Skeletal muscle satellite cell (primary cell): ENCODE results near the gene SIK3.

Source experiments
- H3K27me3 ChIP-seq: 2 replicates; pipeline ENCODE4 v1.7.0; 2013; ENCODE audit warnings: low read length; ENCODE audit not compliant: control insufficient read depth, insufficient read depth
- H3K36me3 ChIP-seq: 2 replicates; pipeline ENCODE4 v1.7.0; 2013; ENCODE audit warnings: mild to moderate bottlenecking, control low read depth, low read length; ENCODE audit not compliant: insufficient read depth
- H3K4me1 ChIP-seq: 2 replicates; pipeline ENCODE4 v1.7.0; 2013; ENCODE audit warnings: low read length; ENCODE audit not compliant: control insufficient read depth, insufficient read depth
- H3K4me2 ChIP-seq: 2 replicates; pipeline ENCODE4 v1.7.0; 2013; ENCODE audit warnings: mild to moderate bottlenecking, low read length
- H3K4me3 ChIP-seq: 2 replicates; pipeline ENCODE4 v1.7.0; 2013; ENCODE audit warnings: low read length
- H3K9ac ChIP-seq: 2 replicates; pipeline ENCODE4 v1.7.0; 2013; ENCODE audit warnings: mild to moderate bottlenecking, low read depth, low read length, moderate library complexity
- H3K9me3 ChIP-seq: replicated peaks from 2 replicates; pipeline ENCODE4 v1.7.0; 2013; ENCODE audit warnings: mild to moderate bottlenecking, control low read depth, low read length

The SIK3 gene

GRCh38 chr11:116865696-116866095 is 232.5 kb downstream of the SIK3 start:
- Histone ChIP-seq H3K4me1 (peaks cover 48% of the 10 kb centered on the region), H3K9ac (peak overlapping the region; percentile 68), H3K36me3 (peaks cover 45% of the 10 kb centered on the region), H3K4me2 (peak overlapping the region; percentile 12), H3K4me3 (no peak overlapping the region), H3K9me3 (no peaks in the 10 kb centered on the region), H3K27me3 (no peaks in the 10 kb centered on the region)

DNA sequence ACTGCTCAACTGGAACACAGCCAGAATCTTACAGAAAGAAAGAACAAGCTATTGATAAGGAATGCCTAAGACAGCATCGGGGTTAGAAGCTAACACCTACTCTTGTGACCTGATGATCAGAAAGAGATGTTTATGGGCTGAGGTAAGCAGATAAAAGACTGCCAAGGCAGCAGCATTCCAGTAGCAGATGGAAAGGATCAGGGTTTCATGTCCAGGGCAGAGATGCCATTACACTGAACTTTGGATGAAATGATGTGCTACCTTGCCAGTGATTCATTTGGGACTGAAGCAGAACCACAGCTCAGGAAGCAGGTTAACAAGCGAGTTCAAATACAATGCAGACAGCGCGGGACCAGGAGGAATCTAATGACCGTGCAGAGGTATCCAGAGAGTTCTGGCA is 233.7 kb downstream of the SIK3 start:
- peaks cover 43% of the 10 kb centered on the region for H3K36me3 ChIP-seq

GRCh38 chr11:116862951-116863350 is 235.3 kb downstream of the SIK3 start:
- H3K9ac ChIP-seq = peak overlapping the region; percentile 28
- H3K4me3 ChIP-seq = no peak overlapping the region
- H3K36me3 ChIP-seq = peaks cover 55% of the 10 kb centered on the region
- H3K27me3 ChIP-seq = no peaks in the 10 kb centered on the region
- peaks cover 43% of the 10 kb centered on the region for H3K4me1 ChIP-seq
- H3K9me3 ChIP-seq = no peaks in the 10 kb centered on the region
- H3K4me2 ChIP-seq = no peak overlapping the region

More for the DNA sequence above, 233.7 kb downstream of the SIK3 start:
- Histone ChIP-seq H3K4me1 (peaks cover 43% of the 10 kb centered on the region), H3K4me3 (no peak overlapping the region), H3K4me2 (no peak overlapping the region), H3K9ac (no peak overlapping the region), H3K9me3 (no peaks in the 10 kb centered on the region), H3K27me3 (no peaks in the 10 kb centered on the region)

DNA sequence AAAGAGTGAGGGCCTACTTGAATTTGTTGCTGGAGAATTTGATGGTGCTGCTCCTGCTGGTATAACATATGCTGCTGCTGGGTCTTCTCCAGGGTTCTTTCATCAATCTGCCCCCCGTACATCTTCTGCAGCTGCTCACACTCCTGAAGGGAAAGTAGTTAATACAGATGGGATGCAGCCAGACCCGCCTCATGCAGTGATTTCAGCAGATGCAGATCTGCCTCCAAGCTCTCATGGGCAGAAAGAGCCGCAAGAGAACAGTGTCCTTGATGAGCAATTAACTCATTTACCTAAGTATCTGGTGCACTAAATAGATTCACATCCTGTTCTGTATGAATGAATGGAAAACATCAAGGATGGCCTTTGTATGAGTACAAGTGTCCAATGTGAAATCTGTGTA is 236.0 kb downstream of the SIK3 start:
- Histone ChIP-seq H3K36me3 (peaks cover 50% of the 10 kb centered on the region), H3K4me3 (no peak overlapping the region), H3K4me1 (peaks cover 43% of the 10 kb centered on the region), H3K9ac (no peak overlapping the region), H3K4me2 (no peak overlapping the region), H3K9me3 (no peaks in the 10 kb centered on the region), H3K27me3 (no peaks in the 10 kb centered on the region)

DNA sequence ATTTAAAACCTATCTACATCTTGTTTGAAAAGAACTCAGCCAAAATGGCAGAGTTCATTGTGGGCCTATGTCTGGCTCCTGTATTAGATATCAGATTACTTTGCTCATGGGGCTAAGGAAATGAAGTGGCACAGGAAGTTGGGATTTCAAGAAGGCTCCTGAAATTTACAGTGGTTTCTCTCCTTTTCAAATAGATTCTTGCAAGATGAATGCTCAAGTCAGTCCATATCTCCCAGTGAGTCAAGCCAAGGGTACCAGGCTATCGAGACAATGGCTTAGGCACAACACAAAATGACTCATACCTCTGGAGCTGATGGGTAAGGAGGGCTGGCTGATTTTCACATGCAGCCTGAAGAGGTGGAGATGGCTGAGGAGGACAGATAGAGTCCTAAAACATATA is 236.7 kb downstream of the SIK3 start:
- no peaks in the 10 kb centered on the region for H3K27me3 ChIP-seq
- H3K36me3 ChIP-seq = peaks cover 45% of the 10 kb centered on the region
- peak overlapping the region; percentile 35 for H3K9ac ChIP-seq
- H3K4me2 ChIP-seq = no peak overlapping the region
- H3K4me3 ChIP-seq = no peak overlapping the region
- H3K9me3 ChIP-seq = no peaks in the 10 kb centered on the region
- H3K4me1 ChIP-seq = peaks cover 43% of the 10 kb centered on the region

DNA sequence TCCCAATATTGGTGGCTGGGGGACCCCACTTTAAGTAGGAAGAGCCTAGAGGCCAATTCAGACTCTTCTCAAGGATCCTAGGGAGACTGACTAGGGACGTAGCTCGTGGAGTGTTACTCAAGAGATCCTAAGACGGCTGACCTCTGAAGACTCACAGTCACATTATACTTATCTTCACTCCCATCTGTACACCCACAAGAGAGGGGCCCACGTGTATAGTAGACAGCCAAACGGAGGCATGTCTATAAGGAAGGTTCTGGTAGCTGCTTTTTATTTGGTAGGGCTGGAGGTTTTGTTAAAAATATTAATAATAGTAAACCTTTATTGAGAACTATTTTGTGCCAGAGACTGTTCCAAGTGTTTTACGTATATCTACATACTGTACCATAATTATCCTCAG is 237.9 kb downstream of the SIK3 start:
- Histone ChIP-seq H3K4me1 (peaks cover 33% of the 10 kb centered on the region), H3K27me3 (no peaks in the 10 kb centered on the region), H3K36me3 (peaks cover 45% of the 10 kb centered on the region), H3K4me3 (no peak overlapping the region), H3K9ac (no peak overlapping the region), H3K4me2 (no peak overlapping the region), H3K9me3 (no peaks in the 10 kb centered on the region)

DNA sequence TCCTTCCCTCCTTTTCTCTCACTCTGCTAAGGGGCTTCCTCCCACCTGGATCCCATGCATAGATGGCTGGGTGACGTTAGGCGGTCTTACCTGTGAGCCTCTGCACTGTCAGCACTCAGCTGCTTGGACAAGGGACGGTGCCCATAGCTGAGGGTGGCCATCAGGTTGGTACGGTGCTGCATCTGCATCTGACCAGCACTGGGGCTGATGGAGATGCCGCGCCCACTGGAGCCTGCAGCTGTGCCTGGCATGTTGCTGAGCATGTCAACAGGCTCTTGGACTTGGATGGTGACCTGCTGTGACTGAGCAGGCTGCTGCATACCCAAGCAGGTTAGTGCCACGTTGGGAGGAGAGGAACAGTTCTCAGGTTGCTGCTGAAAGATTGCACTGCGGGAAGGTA is 239.1 kb downstream of the SIK3 start:
- H3K4me2 ChIP-seq = no peak overlapping the region
- H3K36me3 ChIP-seq = peaks cover 44% of the 10 kb centered on the region
- peaks cover 26% of the 10 kb centered on the region for H3K4me1 ChIP-seq
- no peaks in the 10 kb centered on the region for H3K27me3 ChIP-seq
- no peaks in the 10 kb centered on the region for H3K9me3 ChIP-seq
- H3K4me3 ChIP-seq = no peak overlapping the region
- H3K9ac ChIP-seq = no peak overlapping the region

GRCh38 chr11:116857936-116858335 is 240.3 kb downstream of the SIK3 start:
- Histone ChIP-seq H3K4me2 (no peak overlapping the region), H3K36me3 (peaks cover 36% of the 10 kb centered on the region), H3K9ac (no peak overlapping the region), H3K9me3 (no peaks in the 10 kb centered on the region), H3K4me3 (no peak overlapping the region), H3K4me1 (peaks cover 34% of the 10 kb centered on the region), H3K27me3 (no peaks in the 10 kb centered on the region)

DNA sequence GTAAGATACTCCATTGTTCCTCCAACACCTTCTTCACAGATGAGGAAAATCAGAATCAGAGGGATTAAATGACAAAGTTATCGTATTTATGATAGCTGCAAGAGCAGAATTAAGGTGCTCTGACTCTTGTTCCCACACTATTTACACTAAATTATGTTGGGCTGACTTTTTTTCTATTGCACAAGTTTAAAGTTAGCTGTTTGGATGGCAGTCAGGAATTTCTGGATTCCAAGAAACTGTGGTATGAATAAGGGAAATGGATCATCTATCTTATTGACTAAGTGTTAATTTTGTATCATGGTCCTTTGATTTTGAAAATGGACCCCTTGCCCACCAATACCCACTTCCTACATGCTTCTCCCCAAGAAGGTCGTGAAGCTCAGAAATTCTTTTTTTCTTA is 240.9 kb downstream of the SIK3 start:
- Histone ChIP-seq H3K9ac (no peak overlapping the region), H3K4me2 (no peak overlapping the region), H3K4me3 (no peak overlapping the region), H3K36me3 (peaks cover 32% of the 10 kb centered on the region), H3K27me3 (no peaks in the 10 kb centered on the region), H3K4me1 (peaks cover 37% of the 10 kb centered on the region), H3K9me3 (no peaks in the 10 kb centered on the region)

GRCh38 chr11:116856423-116856822 is 241.8 kb downstream of the SIK3 start:
- H3K9me3 ChIP-seq = no peaks in the 10 kb centered on the region
- H3K4me3 ChIP-seq = no peak overlapping the region
- no peaks in the 10 kb centered on the region for H3K27me3 ChIP-seq
- no peak overlapping the region for H3K4me2 ChIP-seq
- peaks cover 28% of the 10 kb centered on the region for H3K36me3 ChIP-seq
- H3K4me1 ChIP-seq = peaks cover 37% of the 10 kb centered on the region
- H3K9ac ChIP-seq = no peak overlapping the region

- H3K9ac ChIP-seq = no peak overlapping the region
- no peaks in the 10 kb centered on the region for H3K9me3 ChIP-seq
- peaks cover 34% of the 10 kb centered on the region for H3K4me1 ChIP-seq
- H3K4me2 ChIP-seq = no peak overlapping the region
- H3K4me3 ChIP-seq = no peak overlapping the region
- H3K36me3 ChIP-seq = peaks cover 21% of the 10 kb centered on the region
- H3K27me3 ChIP-seq = no peaks in the 10 kb centered on the region
Observed at GRCh38 chr11:116855413-116855812, 242.8 kb downstream of the SIK3 start.

DNA sequence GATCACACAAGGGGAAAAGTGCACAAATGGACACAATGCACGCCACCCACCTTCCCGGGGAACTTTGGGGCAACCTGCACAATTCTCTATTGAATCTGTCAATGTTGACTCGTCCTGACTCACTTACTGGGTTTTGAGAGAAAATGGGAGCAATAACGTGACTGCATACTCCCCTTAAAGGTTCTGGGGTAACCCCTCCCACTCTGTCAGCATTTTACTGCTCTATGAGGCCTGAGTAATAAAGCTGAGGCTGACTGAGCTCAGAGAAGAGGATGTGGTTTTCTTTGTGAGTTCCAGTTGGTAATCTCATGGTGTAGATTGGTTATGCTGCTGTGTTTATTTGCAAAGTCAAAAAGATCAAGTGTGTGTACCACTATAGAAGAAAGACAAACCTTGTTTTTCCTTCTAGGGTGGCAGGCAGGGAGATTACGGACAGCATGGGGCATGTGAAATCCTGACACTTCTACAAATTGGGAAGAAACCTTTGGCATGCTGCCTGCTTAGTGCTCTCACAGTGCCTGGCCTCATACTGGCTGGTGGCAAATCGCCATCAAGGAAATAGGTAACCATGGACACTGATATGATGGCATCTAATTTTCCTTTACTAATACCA is 244.7 kb downstream of the SIK3 start:
- H3K4me3 ChIP-seq = peak overlapping the region; percentile 12
- peaks cover 10% of the 10 kb centered on the region for H3K36me3 ChIP-seq
- peak overlapping the region; percentile 56 for H3K4me2 ChIP-seq
- no peaks in the 10 kb centered on the region for H3K9me3 ChIP-seq
- H3K9ac ChIP-seq = peak overlapping the region; percentile 61
- peaks cover 34% of the 10 kb centered on the region for H3K4me1 ChIP-seq
- no peaks in the 10 kb centered on the region for H3K27me3 ChIP-seq
